ES-I3 (cell line): ENCODE results near the gene SEC24D.
"Not testable (repeated sequence)": the region's sequence is repeated elsewhere in the genome, so short reads cannot be mapped to it uniquely, and the experiment has no call there.

ENCODE experiments used
- H3K36me3 ChIP-seq: 2 replicates; pipeline ENCODE4 v1.6.1; 2013; ENCODE audit warnings: mild to moderate bottlenecking, low read length, control low read depth, moderate library complexity; ENCODE audit not compliant: insufficient read depth
- H3K4me1 ChIP-seq: 2 replicates; pipeline ENCODE4 v1.6.1; 2013; ENCODE audit warnings: mild to moderate bottlenecking, control low read depth, low read length; ENCODE audit not compliant: insufficient read depth
- H3K9ac ChIP-seq: 2 replicates; pipeline ENCODE4 v1.6.1; 2013; ENCODE audit warnings: low read depth, mild to moderate bottlenecking, low read length, moderate library complexity
- H3K9me3 ChIP-seq: 2 replicates; pipeline ENCODE4 v1.6.1; 2013; ENCODE audit warnings: mild to moderate bottlenecking, low read length, moderate library complexity; ENCODE audit not compliant: control insufficient read depth, insufficient read depth

Gene SEC24D

DNA sequence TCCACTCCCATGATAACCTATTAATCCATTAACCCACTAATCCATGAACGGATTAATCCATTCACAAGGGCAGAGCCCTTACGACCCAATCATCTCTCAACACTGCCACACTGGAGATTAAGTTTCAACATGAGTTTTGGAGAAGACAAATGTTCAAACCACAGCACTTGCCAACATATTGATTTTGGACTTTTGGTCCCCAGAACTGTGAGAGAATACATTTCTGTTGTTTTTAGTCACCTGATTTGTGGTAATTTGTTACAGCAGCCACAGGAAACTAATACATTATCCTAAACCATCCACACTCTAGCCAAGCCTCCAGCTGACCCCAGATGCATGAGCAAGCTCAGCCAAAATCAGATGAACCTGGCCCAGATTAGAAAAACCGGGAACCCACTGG, 22.4 kb downstream of the SEC24D start:
- H3K4me1 ChIP-seq = no peaks in the 10 kb centered on the region

DNA sequence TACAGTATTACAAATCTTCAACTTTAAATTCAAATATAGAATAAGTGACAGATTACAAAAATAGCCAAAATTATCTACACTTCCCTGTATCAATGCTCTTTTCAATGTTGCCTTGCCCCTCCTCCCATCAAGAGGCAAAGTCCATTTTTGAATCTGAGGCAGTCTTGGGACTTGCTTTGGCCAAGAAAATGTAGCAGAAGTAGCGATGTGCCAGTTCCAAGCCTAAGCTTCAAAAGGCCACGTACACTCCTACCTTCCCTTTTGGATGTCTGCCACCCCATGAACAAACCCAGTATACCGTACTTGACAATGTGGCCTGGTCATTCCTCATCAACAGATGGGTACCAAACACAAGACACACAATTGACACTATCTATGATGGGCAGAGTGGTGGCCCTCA, 24.1 kb downstream of the SEC24D start:
- no peak overlapping the region for H3K9ac ChIP-seq
- H3K36me3 ChIP-seq = peaks cover 17% of the 10 kb centered on the region
- H3K4me1 ChIP-seq = no peaks in the 10 kb centered on the region
- no peaks in the 10 kb centered on the region for H3K9me3 ChIP-seq

More for the DNA sequence above, 22.4 kb downstream of the SEC24D start:
- peaks cover 17% of the 10 kb centered on the region for H3K36me3 ChIP-seq
- H3K9ac ChIP-seq = no peak overlapping the region
- H3K9me3 ChIP-seq = no peaks in the 10 kb centered on the region

DNA sequence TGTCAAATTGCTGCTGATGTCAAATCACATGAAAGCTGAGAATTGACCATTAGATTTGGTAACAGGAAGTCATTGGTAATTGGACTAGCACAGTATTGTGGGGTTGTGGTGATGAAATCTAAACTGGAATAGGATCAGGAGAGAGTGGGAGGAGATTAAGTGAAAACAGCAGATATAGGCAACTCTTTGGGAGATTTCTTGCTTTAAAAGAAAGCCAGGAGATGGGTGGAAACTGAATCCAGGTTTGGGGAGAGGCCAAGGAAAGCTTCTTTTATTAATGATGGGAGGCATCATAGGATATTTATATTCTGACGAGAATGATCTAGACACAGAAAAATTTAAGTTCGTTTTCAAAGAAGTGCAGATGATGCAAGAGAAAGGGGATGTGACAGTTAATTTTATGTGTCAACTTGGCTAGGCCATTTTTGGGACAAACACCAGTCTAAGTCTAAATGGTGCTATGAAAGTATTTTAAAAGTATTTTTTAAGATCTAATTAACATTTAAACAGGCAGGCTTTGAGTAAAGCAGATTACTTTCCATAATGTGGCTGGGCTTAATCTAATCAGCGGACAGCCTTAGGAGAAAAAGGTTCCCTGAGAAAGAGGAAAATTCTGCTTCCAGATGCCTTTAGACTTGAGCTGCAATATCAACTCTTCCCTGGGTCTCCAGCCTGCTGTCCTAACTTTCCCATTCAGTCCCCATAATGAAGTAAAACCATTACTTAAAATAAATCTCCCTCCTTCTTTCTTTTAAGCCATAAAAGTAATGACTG, 24.7 kb downstream of the SEC24D start:
- no peak overlapping the region for H3K9ac ChIP-seq
- no peaks in the 10 kb centered on the region for H3K9me3 ChIP-seq
- no peaks in the 10 kb centered on the region for H3K4me1 ChIP-seq
- H3K36me3 ChIP-seq = peaks cover 17% of the 10 kb centered on the region

DNA sequence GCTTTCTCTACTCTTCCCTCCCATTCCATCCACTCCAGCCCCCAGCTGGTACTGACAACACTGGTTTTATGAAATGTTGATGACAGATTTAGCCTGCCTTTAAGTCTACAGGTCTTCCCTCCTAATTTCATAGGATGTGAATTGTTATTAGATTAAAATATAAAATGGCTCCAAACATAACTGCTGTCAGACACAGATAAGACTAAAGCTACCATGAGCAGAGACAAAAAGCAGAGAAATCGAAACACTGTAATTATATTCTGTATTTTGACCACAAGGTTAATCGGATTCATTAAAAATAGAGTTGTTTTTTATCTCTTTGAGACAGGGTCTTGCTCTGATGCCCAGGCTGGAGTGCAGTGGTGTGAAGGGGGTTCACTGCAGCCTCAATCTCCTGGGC, 28.3 kb downstream of the SEC24D start:
- Histone ChIP-seq H3K9ac (no peak overlapping the region), H3K4me1 (no peaks in the 10 kb centered on the region), H3K9me3 (no peaks in the 10 kb centered on the region), H3K36me3 (peaks cover 6% of the 10 kb centered on the region)

DNA sequence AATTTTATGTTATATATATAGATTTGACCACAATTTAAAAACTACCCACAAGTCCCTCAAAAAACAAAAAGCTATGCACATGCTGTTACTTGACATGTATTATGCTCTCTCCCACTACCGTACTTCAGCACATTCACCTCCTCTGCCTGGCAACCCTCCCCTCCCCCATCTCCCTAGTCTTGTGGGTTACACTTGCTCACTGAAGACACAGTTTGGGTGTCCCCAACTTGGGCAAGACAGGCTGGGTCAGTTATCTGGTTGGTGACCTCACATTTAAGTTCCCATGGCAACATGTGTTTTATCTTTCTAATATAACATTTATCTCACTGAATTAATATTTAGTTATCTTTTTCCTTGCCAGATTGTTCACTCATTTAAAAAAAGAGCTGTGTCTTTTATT, 32.7 kb downstream of the SEC24D start:
- H3K9ac ChIP-seq = no peak overlapping the region
- no peaks in the 10 kb centered on the region for H3K9me3 ChIP-seq
- peaks cover 12% of the 10 kb centered on the region for H3K36me3 ChIP-seq
- H3K4me1 ChIP-seq = no peaks in the 10 kb centered on the region

DNA sequence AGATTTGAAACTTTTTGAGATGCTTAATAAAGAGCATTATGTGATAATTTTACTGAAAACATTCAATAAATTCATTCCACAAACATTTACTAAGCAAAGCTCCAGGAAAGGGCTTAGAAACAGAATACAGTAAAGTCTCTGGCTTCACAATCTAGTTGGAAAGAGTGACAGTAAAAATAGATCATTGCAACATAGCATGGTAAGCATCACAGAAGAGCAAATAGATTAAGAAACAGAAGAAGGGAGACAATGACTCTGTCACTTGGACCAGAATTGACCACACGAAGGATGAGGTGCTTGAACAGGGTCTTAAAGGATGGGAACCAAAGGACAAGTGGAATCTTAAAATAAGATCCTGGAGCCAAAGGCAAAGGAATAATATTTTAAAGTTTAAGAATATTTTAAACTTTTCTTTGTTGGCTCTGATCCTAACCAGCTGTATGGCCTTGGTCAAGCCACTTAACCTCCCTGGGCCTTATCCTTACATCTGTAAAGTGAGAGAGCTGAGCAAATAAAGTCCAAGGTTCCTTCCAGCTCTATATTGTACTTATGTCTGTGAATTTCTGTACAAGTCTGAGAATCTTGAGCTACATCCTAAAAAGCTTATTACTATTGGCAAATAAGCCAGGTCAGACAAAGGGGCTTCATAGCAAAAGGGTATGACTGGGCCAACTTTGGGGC, 33.9 kb downstream of the SEC24D start:
- Histone ChIP-seq H3K9me3 (no peaks in the 10 kb centered on the region), H3K36me3 (peaks cover 12% of the 10 kb centered on the region), H3K9ac (no peak overlapping the region), H3K4me1 (no peaks in the 10 kb centered on the region)

DNA sequence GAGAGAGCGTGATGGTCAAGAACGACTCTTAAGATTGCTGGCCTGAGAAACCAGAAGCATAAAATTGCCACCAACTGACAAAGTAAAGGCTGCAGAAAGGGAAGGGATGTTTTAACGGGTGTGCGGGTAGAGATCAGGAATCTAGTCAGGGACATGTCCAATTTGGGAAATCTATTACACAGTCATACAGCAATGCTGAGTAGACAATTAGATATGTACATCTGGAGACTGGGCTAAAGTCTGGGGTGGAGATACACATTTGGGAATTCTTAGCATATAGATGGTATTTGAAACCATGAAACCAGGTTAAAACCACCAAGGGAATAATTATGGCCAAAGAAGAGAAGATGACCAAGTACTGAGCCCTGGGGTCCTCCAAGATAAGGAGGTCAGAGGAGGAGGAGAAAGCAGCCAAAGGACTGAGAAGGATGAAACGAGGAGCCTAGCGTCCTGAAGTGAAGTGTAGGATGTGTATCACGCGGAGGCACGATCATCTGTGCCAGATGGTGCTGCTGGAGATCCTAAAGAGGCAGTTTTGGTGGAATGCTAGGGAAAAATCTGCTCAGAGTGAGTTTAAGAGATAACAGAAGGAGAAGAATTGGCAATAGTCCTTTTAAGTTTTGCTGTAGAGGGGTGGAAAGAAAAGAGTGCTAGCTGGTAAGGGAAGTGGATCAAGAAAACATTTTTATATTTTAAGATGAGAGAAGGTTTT, 36.5 kb downstream of the SEC24D start:
- no peak overlapping the region for H3K9ac ChIP-seq
- peaks cover 20% of the 10 kb centered on the region for H3K36me3 ChIP-seq
- no peaks in the 10 kb centered on the region for H3K4me1 ChIP-seq
- H3K9me3 ChIP-seq = no peaks in the 10 kb centered on the region

DNA sequence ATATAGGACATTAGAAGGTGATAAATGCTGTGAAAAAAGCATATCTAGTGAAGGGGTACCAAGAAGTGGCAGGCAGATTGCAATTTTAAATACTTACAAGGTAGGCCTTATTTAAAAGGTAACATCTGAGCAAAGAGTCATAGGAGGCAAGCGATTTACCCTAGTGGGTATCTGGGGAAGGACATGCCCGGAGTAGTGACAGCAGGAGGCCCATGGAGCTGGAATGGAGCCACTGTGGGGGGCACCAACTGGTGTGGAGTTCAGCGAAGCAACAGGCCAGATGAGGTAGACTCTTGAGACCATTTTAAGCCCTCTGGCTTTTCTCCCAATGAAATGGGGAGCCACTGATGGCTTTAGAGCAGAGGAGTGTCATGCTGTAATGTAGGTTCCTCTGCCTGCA, 37.3 kb downstream of the SEC24D start:
- no peaks in the 10 kb centered on the region for H3K4me1 ChIP-seq
- peaks cover 20% of the 10 kb centered on the region for H3K36me3 ChIP-seq
- no peaks in the 10 kb centered on the region for H3K9me3 ChIP-seq
- H3K9ac ChIP-seq = no peak overlapping the region

DNA sequence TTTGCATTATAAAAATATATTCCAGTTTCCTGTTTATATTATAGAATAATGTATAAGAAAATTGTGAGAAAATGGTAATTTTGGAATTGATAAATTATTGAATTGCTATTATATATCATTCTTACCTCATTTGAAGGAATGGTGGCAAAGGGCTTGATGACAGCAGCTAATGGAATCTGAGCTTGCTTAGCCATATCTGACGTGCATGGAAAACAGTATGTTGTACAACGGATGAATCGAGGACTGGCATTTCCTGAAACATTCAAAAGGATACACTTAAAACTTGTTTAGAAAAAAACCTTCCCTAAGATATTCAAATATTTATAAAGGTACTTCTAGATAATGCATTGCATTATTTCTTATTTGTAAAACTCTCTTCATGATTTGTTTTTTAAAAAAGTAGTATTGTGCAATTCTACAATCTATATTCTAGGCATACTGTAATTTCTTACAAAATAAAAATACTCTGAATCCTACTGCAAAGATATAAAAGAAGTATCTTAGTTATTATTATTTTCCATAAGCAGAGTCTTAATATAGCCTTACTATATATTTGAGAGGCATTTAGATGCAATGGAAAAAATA, 38.3 kb downstream of the SEC24D start:
- Histone ChIP-seq H3K4me1 (no peaks in the 10 kb centered on the region), H3K9ac (no peak overlapping the region), H3K36me3 (peaks cover 20% of the 10 kb centered on the region), H3K9me3 (no peaks in the 10 kb centered on the region)

DNA sequence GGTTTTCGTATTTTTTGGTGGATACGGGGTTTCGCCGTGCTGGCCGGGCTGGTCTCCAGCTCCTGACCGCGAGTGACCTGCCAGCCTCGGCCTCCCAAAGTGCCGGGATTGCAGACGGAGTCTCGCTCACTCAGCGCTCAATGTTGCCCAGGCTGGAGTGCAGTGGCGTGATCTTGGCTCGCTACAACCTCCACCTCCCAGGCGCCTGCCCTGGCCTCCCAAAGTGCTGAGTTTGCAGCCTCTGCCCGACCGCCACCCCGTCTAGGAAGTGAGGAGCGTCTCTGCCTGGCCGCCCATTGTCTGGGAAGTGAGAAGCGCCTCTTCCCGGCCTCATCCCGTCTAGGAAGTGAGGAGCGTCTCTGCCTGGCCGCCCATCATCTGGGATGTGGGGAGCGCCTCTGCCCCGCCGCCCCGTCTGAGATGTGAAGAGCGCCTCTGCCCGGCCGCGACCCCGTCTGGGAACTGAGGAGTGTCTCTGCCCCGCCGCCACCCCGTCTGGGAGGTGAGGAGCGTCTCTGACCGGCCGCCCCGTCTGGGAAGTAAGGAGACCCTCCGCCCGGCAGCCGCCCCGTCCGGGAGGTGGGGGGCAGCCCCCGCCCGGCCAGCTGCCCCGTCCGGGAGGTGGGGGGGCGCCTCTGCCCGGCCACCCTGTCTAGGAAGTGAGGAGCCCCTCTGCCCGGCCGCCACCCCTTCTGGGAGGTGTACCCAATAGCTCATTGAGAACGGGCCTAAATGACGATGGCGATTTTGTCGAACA, 44.1 kb downstream of the SEC24D start:
- peaks cover 11% of the 10 kb centered on the region for H3K36me3 ChIP-seq
- H3K9ac ChIP-seq, H3K4me1 ChIP-seq, H3K9me3 ChIP-seq: not testable (repeated sequence)

DNA sequence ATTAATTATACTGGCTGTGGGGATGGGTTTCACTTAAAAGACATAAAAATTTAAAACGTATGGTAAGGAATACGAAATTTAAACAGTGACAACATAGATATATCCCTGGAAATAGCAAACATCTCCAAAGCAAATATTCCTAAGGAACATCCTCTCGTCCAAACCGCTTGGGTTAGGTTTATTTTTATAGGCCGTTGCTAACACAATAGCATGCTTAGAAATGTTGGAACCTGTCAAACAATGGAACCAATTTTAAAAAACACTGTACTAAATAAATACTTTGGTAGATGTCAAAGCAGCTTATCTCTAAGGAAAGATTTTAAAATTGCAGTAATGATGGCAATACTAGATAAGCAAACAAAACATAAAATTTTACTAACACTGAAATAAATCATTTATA, 45.4 kb downstream of the SEC24D start:
- H3K36me3 ChIP-seq = peaks cover 4% of the 10 kb centered on the region

DNA sequence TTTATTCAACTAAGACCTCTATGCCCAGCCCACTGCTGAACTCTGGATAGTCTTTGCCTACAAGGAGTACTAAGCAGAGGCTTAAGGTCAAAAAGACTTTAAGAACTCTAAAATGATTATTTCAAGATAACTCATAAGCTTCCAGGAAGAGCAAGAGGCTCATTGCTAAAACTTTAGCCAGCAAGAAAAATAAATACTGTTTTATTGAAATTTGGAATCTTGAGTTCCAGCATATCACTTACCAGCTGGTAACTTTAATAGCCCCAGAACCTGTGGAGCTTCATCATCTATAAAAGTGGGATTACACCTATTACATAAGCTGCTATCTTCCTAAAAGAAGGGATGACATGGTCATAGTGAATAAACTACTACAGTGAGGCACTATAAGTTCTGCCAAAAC, 47.0 kb downstream of the SEC24D start:
- no peaks in the 10 kb centered on the region for H3K4me1 ChIP-seq
- no peak overlapping the region for H3K9ac ChIP-seq
- H3K9me3 ChIP-seq = no peaks in the 10 kb centered on the region
- no peaks in the 10 kb centered on the region; the same call in 1 of the 2 replicates for H3K36me3 ChIP-seq

More for the DNA sequence above, 45.4 kb downstream of the SEC24D start:
- no peaks in the 10 kb centered on the region for H3K9me3 ChIP-seq
- no peaks in the 10 kb centered on the region for H3K4me1 ChIP-seq
- H3K9ac ChIP-seq = no peak overlapping the region

DNA sequence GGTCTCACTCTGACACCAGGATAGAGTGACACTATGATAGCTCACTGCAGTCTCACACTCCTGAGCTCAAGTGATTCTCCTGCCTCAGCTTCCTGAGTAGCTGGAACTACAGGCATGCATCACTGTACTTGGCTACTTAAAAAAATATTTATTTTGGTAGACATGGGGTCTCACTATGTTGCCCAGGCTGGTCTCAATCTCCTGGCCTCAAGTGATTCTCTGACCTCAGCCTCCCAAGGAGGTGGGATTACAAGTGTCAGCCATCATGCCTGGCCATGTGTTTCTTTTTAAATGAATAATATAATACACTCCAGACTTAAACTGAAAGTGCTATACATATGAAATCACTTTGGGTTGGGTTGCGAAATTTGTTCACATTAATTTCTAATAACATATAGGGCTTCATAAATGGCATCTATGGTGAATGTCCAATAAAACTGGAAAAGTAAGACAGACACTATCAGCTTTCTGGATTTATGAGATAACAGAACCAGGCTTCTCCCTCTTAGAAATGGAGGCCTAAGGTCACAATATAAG, 48.0 kb downstream of the SEC24D start:
- peaks cover 8% of the 10 kb centered on the region; the same call in 1 of the 2 replicates for H3K9me3 ChIP-seq
- H3K4me1 ChIP-seq = no peaks in the 10 kb centered on the region
- peaks cover 2% of the 10 kb centered on the region for H3K36me3 ChIP-seq
- H3K9ac ChIP-seq = no peak overlapping the region

DNA sequence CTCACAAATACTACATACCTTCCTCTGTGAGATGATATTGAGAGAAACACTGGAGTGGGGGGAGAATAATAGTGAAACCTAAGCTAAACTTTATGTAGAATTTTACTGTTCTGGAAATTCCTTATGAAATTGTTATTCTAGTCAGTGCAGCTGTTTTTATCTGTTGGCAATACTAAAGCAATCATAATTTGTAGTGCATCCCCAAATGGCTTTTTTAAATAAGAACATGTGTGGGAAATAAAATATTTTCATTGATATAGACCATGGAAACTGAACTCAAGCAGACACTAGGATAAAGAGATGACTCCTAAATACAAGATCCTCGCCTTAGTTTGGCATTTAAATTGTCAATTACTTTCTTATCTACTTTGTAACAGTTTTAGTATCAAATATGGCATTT, 51.1 kb downstream of the SEC24D start:
- Histone ChIP-seq H3K9me3 (peaks cover 8% of the 10 kb centered on the region; the same call in 1 of the 2 replicates), H3K36me3 (peaks cover 5% of the 10 kb centered on the region), H3K9ac (no peak overlapping the region), H3K4me1 (no peaks in the 10 kb centered on the region)
